Trophoblast cell (in vitro differentiated cells and primary cell): ENCODE measurements around the gene ATF6.

ENCODE experiments used
- DNase-seq, 2 donors: peaks; one replicate each; pipeline ENCODE4 v3.0.0-alpha.2; 2016
- H2AFZ ChIP-seq: 2 replicates; pipeline ENCODE4 v1.6.1; 2013; ENCODE audit warnings: low read length, moderate library complexity, mild to moderate bottlenecking; ENCODE audit not compliant: insufficient read depth, poor library complexity
- H2AK5ac ChIP-seq: 2 replicates; pipeline ENCODE4 v1.6.1; 2013; ENCODE audit warnings: mild to moderate bottlenecking, low read length
- H2BK120ac ChIP-seq: 2 replicates; pipeline ENCODE4 v1.6.1; 2013; ENCODE audit warnings: low read length, mild to moderate bottlenecking, moderate library complexity; ENCODE audit not compliant: insufficient read depth, poor library complexity
- H2BK12ac ChIP-seq: 2 replicates; pipeline ENCODE4 v1.6.1; 2013; ENCODE audit warnings: mild to moderate bottlenecking, low read length, moderate library complexity
- H2BK5ac ChIP-seq: 2 replicates; pipeline ENCODE4 v1.6.1; 2013; ENCODE audit warnings: low read length, low read depth, moderate library complexity, mild to moderate bottlenecking; ENCODE audit not compliant: poor library complexity
- H3K14ac ChIP-seq: 2 replicates; pipeline ENCODE4 v1.6.1; 2013; ENCODE audit warnings: mild to moderate bottlenecking, low read length
- H3K18ac ChIP-seq: 2 replicates; pipeline ENCODE4 v1.6.1; 2013; ENCODE audit warnings: mild to moderate bottlenecking, low read length
- H3K23ac ChIP-seq: 2 replicates; pipeline ENCODE4 v1.6.1; 2013; ENCODE audit warnings: low read length
- H3K27ac ChIP-seq: 2 replicates; pipeline ENCODE4 v1.5.1; 2013; ENCODE audit warnings: low read depth, mild to moderate bottlenecking, inconsistent platforms, low read length, moderate library complexity
- H3K27me3 ChIP-seq: 2 replicates; pipeline ENCODE4 v1.6.1; 2013; ENCODE audit warnings: inconsistent platforms, mild to moderate bottlenecking, low read length, moderate library complexity; ENCODE audit not compliant: insufficient read depth
- H3K36me3 ChIP-seq, 2 experiments: 1 replicate in 1 of 2; 2 replicates in 1 of 2; pipeline ENCODE4 v1.6.1; 2013; ENCODE audit warnings: low read length in 2 of 2, mild to moderate bottlenecking in 2 of 2, moderate library complexity in 1 of 2; ENCODE audit not compliant: insufficient read depth in 2 of 2, control insufficient read depth in 1 of 2
- H3K4ac ChIP-seq: 2 replicates; pipeline ENCODE4 v1.6.1; 2013; ENCODE audit warnings: low read depth, mild to moderate bottlenecking, low read length, moderate library complexity
- H3K4me1 ChIP-seq, 2 experiments: 1 replicate in 1 of 2; 2 replicates in 1 of 2; pipeline ENCODE4 v1.6.1; 2013; ENCODE audit warnings: low read length in 2 of 2, mild to moderate bottlenecking in 2 of 2, moderate library complexity in 1 of 2; ENCODE audit not compliant: insufficient read depth in 2 of 2, control insufficient read depth in 1 of 2
- H3K4me2 ChIP-seq: 2 replicates; pipeline ENCODE4 v1.6.1; 2013; ENCODE audit warnings: inconsistent platforms, mild to moderate bottlenecking, low read length, moderate library complexity
- H3K4me3 ChIP-seq: 2 replicates; pipeline ENCODE4 v1.5.1; 2013; ENCODE audit warnings: mild to moderate bottlenecking, low read depth, low read length, inconsistent platforms
- H3K79me1 ChIP-seq: one replicate; pipeline ENCODE4 v1.6.1; 2013; ENCODE audit warnings: low read length
- H3K79me2 ChIP-seq: 2 replicates; pipeline ENCODE4 v1.6.1; 2013; ENCODE audit warnings: low read length, mild to moderate bottlenecking; ENCODE audit not compliant: control insufficient read depth, insufficient read depth, poor library complexity
- H3K9ac ChIP-seq: 2 replicates; pipeline ENCODE4 v1.6.1; 2013; ENCODE audit warnings: mild to moderate bottlenecking, low read length
- H3K9me3 ChIP-seq: 2 replicates; pipeline ENCODE4 v1.6.1; 2013; ENCODE audit warnings: low read depth, mild to moderate bottlenecking, control low read depth, inconsistent platforms, low read length; ENCODE audit not compliant: insufficient read depth
- H4K12ac ChIP-seq: 2 replicates; pipeline ENCODE4 v1.6.1; 2013; ENCODE audit warnings: low read depth, mild to moderate bottlenecking, low read length, moderate library complexity
- H4K8ac ChIP-seq: 2 replicates; pipeline ENCODE4 v1.6.1; 2013; ENCODE audit warnings: low read depth, mild to moderate bottlenecking, low read length, moderate library complexity
- H4K91ac ChIP-seq: one replicate; pipeline ENCODE4 v1.6.1; 2013; ENCODE audit warnings: low read depth, mild to moderate bottlenecking, low read length, moderate library complexity
- WGBS: extraction: QIAGEN DNeasy Blood & Tissue Kit; methylation state at CpG from one replicate; pipeline ENCODE4 v1.1.7; 2013; ENCODE audit warnings: missing lambda C conversion rate; ENCODE audit not compliant: insufficient read length, insufficient coverage; ENCODE audit errors: extremely low coverage; 5-methylcytosine and 5-hydroxymethylcytosine counted together

ATF6 gene

GRCh38 chr1:161994175-161994668, 228.1 kb downstream of the ATF6 start:
- H3K79me2 ChIP-seq: no peaks in the 10 kb centered on the region
- H3K4me2 ChIP-seq: no peak overlapping the region
- H3K36me3 ChIP-seq: no peaks in the 10 kb centered on the region
- no peak overlapping the region for H3K27ac ChIP-seq
- H2BK5ac ChIP-seq: no peak overlapping the region
- H4K8ac ChIP-seq: no peak overlapping the region
- H4K91ac ChIP-seq: no peak overlapping the region
- peaks cover 4% of the 10 kb centered on the region for H3K9me3 ChIP-seq
- peaks cover 2% of the 10 kb centered on the region for H3K27me3 ChIP-seq
- no peak overlapping the region for H3K18ac ChIP-seq
- H3K23ac ChIP-seq: no peak overlapping the region
- H2AK5ac ChIP-seq: no peak overlapping the region
- no peak overlapping the region for H2BK120ac ChIP-seq
- no peaks in the 10 kb centered on the region for H3K79me1 ChIP-seq
- H2BK12ac ChIP-seq: no peak overlapping the region
- no peak for DNase-seq
- no peak overlapping the region for H3K14ac ChIP-seq
- no CpG with 5 or more reads among the region's 9 CpGs for WGBS
- no peak overlapping the region for H3K9ac ChIP-seq
- no peaks in the 10 kb centered on the region for H3K4me1 ChIP-seq
- no peak overlapping the region for H3K4me3 ChIP-seq
- H4K12ac ChIP-seq: no peak overlapping the region
- no peak overlapping the region for H3K4ac ChIP-seq
- H2AFZ ChIP-seq: no peak overlapping the region

- H3K14ac ChIP-seq: no peak overlapping the region
- no peak overlapping the region for H3K4me3 ChIP-seq
- no peak overlapping the region for H3K4me2 ChIP-seq
- no peak overlapping the region for H2BK5ac ChIP-seq
- no peak overlapping the region for H2AK5ac ChIP-seq
- no peak overlapping the region for H3K23ac ChIP-seq
- H4K12ac ChIP-seq: no peak overlapping the region
- H3K4me1 ChIP-seq: no peaks in the 10 kb centered on the region
- no peak overlapping the region for H3K4ac ChIP-seq
- H2AFZ ChIP-seq: no peak overlapping the region
- H4K91ac ChIP-seq: no peak overlapping the region
- no peak overlapping the region for H2BK12ac ChIP-seq
- no peak overlapping the region for H3K9ac ChIP-seq
- no CpG with 5 or more reads among the region's 1 CpG for WGBS
- peaks cover 2% of the 10 kb centered on the region for H3K27me3 ChIP-seq
- peaks cover 4% of the 10 kb centered on the region for H3K9me3 ChIP-seq
- no peak for DNase-seq
- no peak overlapping the region for H4K8ac ChIP-seq
- no peaks in the 10 kb centered on the region for H3K79me2 ChIP-seq
- H3K18ac ChIP-seq: no peak overlapping the region
- no peaks in the 10 kb centered on the region for H3K79me1 ChIP-seq
- no peak overlapping the region for H3K27ac ChIP-seq
- no peak overlapping the region for H2BK120ac ChIP-seq
- H3K36me3 ChIP-seq: no peaks in the 10 kb centered on the region
Measured at GRCh38 chr1:161997152-161997551, 231.0 kb downstream of the ATF6 start.

GRCh38 chr1:161998811-161999210, 232.7 kb downstream of the ATF6 start:
- DNase-seq: peak in 1 of 2 donors; percentile 38
- Histone ChIP-seq H3K9me3 (peaks cover 4% of the 10 kb centered on the region), H2BK120ac (no peak overlapping the region), H2AFZ (no peak overlapping the region), H3K14ac (no peak overlapping the region), H4K8ac (no peak overlapping the region), H3K36me3 (no peaks in the 10 kb centered on the region), H4K12ac (no peak overlapping the region), H3K4me2 (no peak overlapping the region), H3K79me1 (peaks cover 6% of the 10 kb centered on the region), H2AK5ac (no peak overlapping the region), H3K27me3 (peaks cover 2% of the 10 kb centered on the region), H3K27ac (no peak overlapping the region), H2BK5ac (no peak overlapping the region), H3K23ac (no peak overlapping the region), H3K18ac (no peak overlapping the region), H3K4me1 (peaks cover 10 to 12% of the 10 kb centered on the region in 2 experiments), H2BK12ac (no peak overlapping the region), H3K9ac (no peak overlapping the region), H4K91ac (no peak overlapping the region), H3K4me3 (no peak overlapping the region), H3K4ac (no peak overlapping the region), H3K79me2 (no peaks in the 10 kb centered on the region)
- WGBS: no CpG with 5 or more reads among the region's 5 CpGs

GRCh38 chr1:161999301-162000052, 233.4 kb downstream of the ATF6 start:
- no peak overlapping the region for H3K4me2 ChIP-seq
- H3K9ac ChIP-seq: no peak overlapping the region
- no CpG with 5 or more reads among the region's 8 CpGs for WGBS
- H2BK120ac ChIP-seq: no peak overlapping the region
- no peak for DNase-seq
- H3K14ac ChIP-seq: no peak overlapping the region
- H3K23ac ChIP-seq: no peak overlapping the region
- no peaks in the 10 kb centered on the region for H3K79me2 ChIP-seq
- peaks cover 2% of the 10 kb centered on the region for H3K27me3 ChIP-seq
- no peak overlapping the region for H2BK5ac ChIP-seq
- peaks cover 6% of the 10 kb centered on the region for H3K79me1 ChIP-seq
- H2BK12ac ChIP-seq: no peak overlapping the region
- H3K27ac ChIP-seq: no peak overlapping the region
- H3K18ac ChIP-seq: no peak overlapping the region
- no peaks in the 10 kb centered on the region for H3K36me3 ChIP-seq
- H3K4me3 ChIP-seq: no peak overlapping the region
- no peak overlapping the region for H3K4ac ChIP-seq
- H3K4me1 ChIP-seq: peaks cover 13 to 17% of the 10 kb centered on the region in 2 experiments
- no peak overlapping the region for H4K8ac ChIP-seq
- no peak overlapping the region for H4K91ac ChIP-seq
- H2AK5ac ChIP-seq: no peak overlapping the region
- peaks cover 4% of the 10 kb centered on the region for H3K9me3 ChIP-seq
- no peak overlapping the region for H4K12ac ChIP-seq
- no peak overlapping the region for H2AFZ ChIP-seq
